Posterior cingulate gyrus (tissue), 11 donors: Measurements from ENCODE around the gene FCRL5.
"Not testable (repeated sequence)": the region's sequence is repeated elsewhere in the genome, so short reads cannot be mapped to it uniquely, and the experiment has no call there.

ENCODE experiments used
- DNase-seq, 10 donors: peaks; one replicate each; pipeline versions ENCODE4 v3.0.0 to v3.0.0-alpha.2; 2020 to 2021; ENCODE audit warnings: mixed read lengths in 3 of 10
- intact Hi-C: fragments of 100-400 bp; cut with DNase I; formaldehyde crosslinking; loops from one replicate; pipeline ENCODE4 v1.15.1; 2023

The FCRL5 gene

GRCh38 chr1:157490467-157491165, 61.7 kb downstream of the FCRL5 start:
- DNase-seq: peak; percentile 38 to 92 (median 60)
- intact Hi-C loops: no loop called here

DNA sequence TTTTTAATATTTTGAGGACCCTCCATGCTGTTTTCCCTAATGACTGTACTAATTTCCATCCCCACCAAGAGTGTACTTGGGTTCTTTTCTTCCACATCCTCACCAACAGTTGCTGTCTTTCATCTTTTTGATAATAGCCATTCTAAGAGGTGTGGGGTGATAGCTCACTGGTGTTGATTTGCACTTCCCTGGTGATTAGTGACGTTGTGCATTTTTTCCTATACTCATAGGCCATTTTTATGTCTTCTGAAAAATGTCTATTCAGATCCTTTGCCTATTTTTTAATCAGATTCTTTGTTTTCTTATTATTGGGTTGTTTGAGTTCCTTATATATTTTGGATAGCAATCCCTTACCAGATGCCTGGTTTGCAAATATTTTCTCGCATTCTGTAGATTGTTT, 64.2 kb downstream of the FCRL5 start:
- intact Hi-C loops: loop anchor here (2.0 to 10.0 kb wide), 2 partner anchors 117 to 403 kb away; no protein-coding TSS in a partner anchor
- DNase-seq: no peak

GRCh38 chr1:157487504-157487903, 64.8 kb downstream of the FCRL5 start:
- intact Hi-C loops: loop anchor here (10.0 kb wide), 1 partner anchor 403 kb away; no protein-coding TSS in a partner anchor

GRCh38 chr1:157487096-157487495, 65.2 kb downstream of the FCRL5 start:
- intact Hi-C loops: loop anchor here (10.0 kb wide), 1 partner anchor 402 kb away; no protein-coding TSS in a partner anchor
- no peak for DNase-seq

More at GRCh38 chr1:157487504-157487903, 64.8 kb downstream of the FCRL5 start:
- DNase-seq: no peak

- intact Hi-C loops: loop anchor here (10.0 kb wide), 1 partner anchor 402 kb away; no protein-coding TSS in a partner anchor
- not testable (repeated sequence) for DNase-seq
Measured at GRCh38 chr1:157486400-157486799, 65.9 kb downstream of the FCRL5 start.

GRCh38 chr1:157485793-157486192, 66.5 kb downstream of the FCRL5 start:
- no peak for DNase-seq
- intact Hi-C loops: loop anchor here (10.0 kb wide), 1 partner anchor 401 kb away; no protein-coding TSS in a partner anchor

DNA sequence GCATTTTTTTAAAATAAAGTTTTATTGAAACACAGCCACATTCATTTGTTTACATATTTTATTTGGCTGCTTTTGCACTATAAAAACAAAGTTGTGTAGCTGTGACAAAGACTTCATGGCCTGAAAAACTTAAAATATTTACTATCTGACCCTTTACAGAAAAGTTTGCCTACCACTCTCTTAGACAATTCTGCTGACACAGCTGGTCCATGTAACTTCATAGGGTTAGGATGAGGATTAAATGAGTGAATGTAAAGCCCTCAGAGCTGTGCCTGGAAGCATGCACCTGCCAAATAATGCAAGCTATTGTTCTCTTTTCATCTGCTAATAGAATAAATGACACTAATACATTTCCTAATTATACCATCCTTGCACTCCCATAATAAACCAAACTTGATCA, 67.7 kb downstream of the FCRL5 start:
- intact Hi-C loops: loop anchor here (10.0 kb wide), 1 partner anchor 400 kb away; no protein-coding TSS in a partner anchor
- no peak for DNase-seq

GRCh38 chr1:157483635-157484034, 68.7 kb downstream of the FCRL5 start:
- DNase-seq: no peak
- intact Hi-C loops: loop anchor here (10.0 kb wide), 1 partner anchor 399 kb away; no protein-coding TSS in a partner anchor

GRCh38 chr1:157482717-157483116, 69.6 kb downstream of the FCRL5 start:
- no peak for DNase-seq
- intact Hi-C loops: loop anchor here (10.0 kb wide), 1 partner anchor 398 kb away; no protein-coding TSS in a partner anchor

DNA sequence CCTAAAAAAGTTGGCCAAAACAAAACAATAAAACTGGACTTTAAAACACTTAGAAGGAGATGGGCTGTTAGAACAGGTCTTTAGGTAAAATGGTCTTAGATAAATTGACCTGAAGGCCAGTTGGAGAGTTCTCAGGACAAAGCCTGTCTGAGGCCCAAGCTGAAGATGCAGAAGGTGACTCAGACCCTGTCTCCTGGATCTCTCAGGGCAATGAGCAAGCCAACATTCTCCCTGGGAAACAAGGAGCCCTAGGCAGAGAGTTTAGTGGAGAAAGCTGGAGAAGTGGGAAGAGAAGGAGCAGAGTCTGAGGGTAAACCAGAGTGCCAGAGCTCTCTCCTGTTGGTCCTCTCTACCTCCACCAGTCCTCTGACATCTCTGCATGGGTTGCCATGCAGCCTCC, 70.1 kb downstream of the FCRL5 start:
- intact Hi-C loops: loop anchor here (10.0 kb wide), 1 partner anchor 397 kb away; no protein-coding TSS in a partner anchor
- DNase-seq: no peak

DNA sequence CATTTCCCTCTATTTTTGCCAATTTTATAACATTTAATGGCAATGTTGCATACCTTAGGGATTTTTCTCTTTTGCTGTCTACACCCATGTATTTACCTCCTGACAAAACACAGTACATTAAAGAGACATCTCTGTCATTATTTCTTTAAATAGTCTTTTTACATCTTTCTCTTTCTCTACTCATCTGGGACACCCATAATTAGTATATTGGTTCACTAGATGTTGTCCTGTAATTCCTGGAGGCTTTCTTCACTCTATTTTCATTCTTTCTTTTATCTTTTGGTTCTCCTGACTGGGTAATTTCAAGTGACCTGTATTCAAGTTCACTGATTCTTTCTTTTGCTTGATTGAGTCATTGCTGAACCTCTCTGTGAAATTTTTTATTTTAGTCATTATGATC, 74.3 kb downstream of the FCRL5 start:
- no peak for DNase-seq
- intact Hi-C loops: no loop called here

DNA sequence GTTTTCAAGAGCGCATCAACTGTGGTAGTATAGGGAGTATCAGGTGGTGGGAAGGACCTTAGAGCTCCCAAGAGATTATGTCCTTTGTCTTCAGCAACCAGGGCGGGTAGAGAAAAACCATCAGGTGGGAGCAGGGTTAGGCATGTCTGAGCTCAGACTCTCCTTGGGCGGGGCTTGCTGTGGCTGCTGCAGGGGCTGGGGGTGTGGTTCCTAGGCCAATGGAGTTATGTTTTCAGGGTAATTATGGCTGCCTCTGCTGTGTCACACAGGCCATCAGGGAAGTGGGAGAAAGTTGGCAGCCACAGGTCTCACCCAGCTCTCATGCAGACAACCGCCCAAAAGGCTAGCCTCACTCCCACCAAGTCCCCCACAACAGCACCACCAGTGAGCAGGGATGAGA, 74.9 kb downstream of the FCRL5 start:
- DNase-seq: no peak
- intact Hi-C loops: no loop called here

- DNase-seq: no peak
- intact Hi-C loops: no loop called here
Measured at GRCh38 chr1:157472959-157473358, 79.4 kb downstream of the FCRL5 start.

DNA sequence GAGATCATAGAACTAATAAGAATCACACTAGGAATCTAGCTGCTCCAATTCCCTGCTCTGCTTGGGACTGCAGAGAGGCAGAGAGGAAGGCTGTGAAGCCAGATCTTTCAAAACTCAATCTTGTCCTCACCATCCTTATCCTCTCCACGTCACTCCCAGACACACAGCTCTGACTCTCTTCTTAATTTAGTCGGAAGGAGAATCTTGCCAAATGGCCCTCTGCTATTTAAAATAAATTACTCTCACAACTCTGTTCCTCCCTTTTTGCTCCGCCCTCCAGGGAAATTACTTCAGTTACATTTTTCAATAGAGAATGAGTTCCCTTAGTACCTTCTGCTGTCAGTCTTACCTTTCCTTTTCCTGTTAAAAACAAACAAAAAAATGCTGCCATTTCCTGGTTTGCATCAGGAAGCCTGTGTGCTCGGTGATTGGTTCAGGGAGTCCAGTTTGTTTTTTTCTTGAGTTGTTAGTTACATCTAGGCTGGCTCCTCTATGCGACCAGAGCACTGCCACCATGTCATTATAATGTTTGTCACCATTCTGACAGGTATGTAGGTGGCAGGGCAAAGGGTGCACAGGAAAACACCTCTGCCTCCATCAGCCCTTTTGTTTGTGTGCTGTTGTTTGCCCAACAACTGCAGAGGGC, 80.1 kb downstream of the FCRL5 start:
- intact Hi-C loops: no loop called here
- no peak for DNase-seq

GRCh38 chr1:157471531-157471930, 80.8 kb downstream of the FCRL5 start:
- intact Hi-C loops: no loop called here
- no peak for DNase-seq

- intact Hi-C loops: no loop called here
- DNase-seq: no peak
Measured at GRCh38 chr1:157469752-157470675, 82.3 kb downstream of the FCRL5 start.

GRCh38 chr1:157469300-157469699, 83.0 kb downstream of the FCRL5 start:
- intact Hi-C loops: no loop called here
- no peak for DNase-seq

- DNase-seq: no peak
- intact Hi-C loops: no loop called here
Measured at GRCh38 chr1:157466011-157466410, 86.3 kb downstream of the FCRL5 start.
